MCF 10A (cell line): ENCODE results near the gene RERE. TPM values are rescaled to one million over a fixed set of nuclear protein-coding genes. Genes with fewer than 3 reads are reported as not detected.

Experiments
- BruUV-seq: library from RNA; stranded (reverse); fragments of 400-500 nt; replicated peaks from 2 replicates; lab custom pipeline; 2021; lab: Mats Ljungman, UMichigan
- CTCF ChIA-PET: fragments of 300-600 bp; sonication (Branson Sonifier 250); formaldehyde crosslinking; extraction: SDS; loops from one replicate; lab custom pipeline; 2021; ENCODE audit warnings: antibody characterized with exemption, inconsistent platforms; lab: Yijun Ruan, JAX
- POLR2A ChIA-PET: fragments of 300-600, 350-650 bp; sonication (Branson Sonifier 250); formaldehyde crosslinking; extraction: SDS; loops from one replicate; lab custom pipeline; 2020; ENCODE audit warnings: antibody characterized with exemption, inconsistent platforms; lab: Yijun Ruan, JAX
- DNase-seq: peaks from one replicate; pipeline ENCODE4 v3.0.0-alpha.2; 2018; ENCODE audit not compliant: unreplicated experiment
- H3K27ac Mint-ChIP-seq: one replicate; pipeline ENCODE4 v1.8.0; 2022; ENCODE audit warnings: mild to moderate bottlenecking, low read depth, mixed read lengths; ENCODE audit not compliant: unreplicated experiment
- H3K27me3 Mint-ChIP-seq: one replicate; pipeline ENCODE4 v1.8.0; 2022; ENCODE audit warnings: mixed read lengths; ENCODE audit not compliant: insufficient read depth, unreplicated experiment
- H3K36me3 Mint-ChIP-seq: one replicate; pipeline ENCODE4 v1.8.0; 2022; ENCODE audit warnings: mild to moderate bottlenecking, moderate library complexity, mixed read lengths; ENCODE audit not compliant: insufficient read depth, unreplicated experiment
- H3K4me1 Mint-ChIP-seq: one replicate; pipeline ENCODE4 v1.8.0; 2022; ENCODE audit warnings: mixed read lengths; ENCODE audit not compliant: insufficient read depth, unreplicated experiment
- H3K4me3 Mint-ChIP-seq: one replicate; pipeline ENCODE4 v1.8.0; 2022; ENCODE audit warnings: mild to moderate bottlenecking, moderate library complexity, mixed read lengths; ENCODE audit not compliant: unreplicated experiment
- H3K9me3 Mint-ChIP-seq: one replicate; pipeline ENCODE4 v1.8.0; 2022; ENCODE audit warnings: mixed read lengths; ENCODE audit not compliant: unreplicated experiment
- intact Hi-C: fragments of 100-400 bp; cut with micrococcal nuclease; formaldehyde crosslinking; loops from 2 replicates; pipeline ENCODE4 v1.14.1; 2022
- total RNA-seq: library from RNA; stranded (reverse); gene quantifications from 2 replicates; pipeline ENCODE4 v1.2.3, GENCODE V29; 2022
- TF ChIP-seq, protein P1 (sequence below): fragments of 200-600 bp; IDR thresholded peaks from one replicate; pipeline ENCODE4 v1.8.0; 2022; ENCODE audit warnings: antibody characterized with exemption, mild to moderate bottlenecking; ENCODE audit not compliant: unreplicated experiment

RERE gene
- total RNA-seq, 1 experiment from 2014 or later, result 48.4 TPM

- no peak for DNase-seq
- Mint-ChIP-seq H3K4me1 (peaks cover 6% of the 10 kb centered on the region), H3K36me3 (peaks cover 6% of the 10 kb centered on the region), H3K4me3 (no peak overlapping the region), H3K9me3 (no peaks in the 10 kb centered on the region), H3K27me3 (no peaks in the 10 kb centered on the region), H3K27ac (no peak overlapping the region)
- TF ChIP-seq, protein P1, sequence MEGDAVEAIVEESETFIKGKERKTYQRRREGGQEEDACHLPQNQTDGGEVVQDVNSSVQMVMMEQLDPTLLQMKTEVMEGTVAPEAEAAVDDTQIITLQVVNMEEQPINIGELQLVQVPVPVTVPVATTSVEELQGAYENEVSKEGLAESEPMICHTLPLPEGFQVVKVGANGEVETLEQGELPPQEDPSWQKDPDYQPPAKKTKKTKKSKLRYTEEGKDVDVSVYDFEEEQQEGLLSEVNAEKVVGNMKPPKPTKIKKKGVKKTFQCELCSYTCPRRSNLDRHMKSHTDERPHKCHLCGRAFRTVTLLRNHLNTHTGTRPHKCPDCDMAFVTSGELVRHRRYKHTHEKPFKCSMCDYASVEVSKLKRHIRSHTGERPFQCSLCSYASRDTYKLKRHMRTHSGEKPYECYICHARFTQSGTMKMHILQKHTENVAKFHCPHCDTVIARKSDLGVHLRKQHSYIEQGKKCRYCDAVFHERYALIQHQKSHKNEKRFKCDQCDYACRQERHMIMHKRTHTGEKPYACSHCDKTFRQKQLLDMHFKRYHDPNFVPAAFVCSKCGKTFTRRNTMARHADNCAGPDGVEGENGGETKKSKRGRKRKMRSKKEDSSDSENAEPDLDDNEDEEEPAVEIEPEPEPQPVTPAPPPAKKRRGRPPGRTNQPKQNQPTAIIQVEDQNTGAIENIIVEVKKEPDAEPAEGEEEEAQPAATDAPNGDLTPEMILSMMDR, result no peak
- ChIA-PET CTCF (interaction anchor here (0.6 to 5.6 kb wide), 19 partner anchors 8 to 287 kb away, joined by 3 to 77 read pairs (median 5); no protein-coding TSS in a partner anchor), POLR2A (interaction anchor here (0.5 to 2.6 kb wide), 9 partner anchors 8 to 287 kb away, joined by 3 to 17 read pairs (median 4); no protein-coding TSS in a partner anchor)
- intact Hi-C loops, result no loop called here
- BruUV-seq, result no TSS peak
Observed at GRCh38 chr1:8562222-8562621, 255.2 kb downstream of the RERE start.

- no TSS peak for BruUV-seq
- POLR2A ChIA-PET, result interaction anchor here (0.6 to 2.6 kb wide), 13 partner anchors 10 to 867 kb away, joined by 3 to 17 read pairs (median 4); no protein-coding TSS in a partner anchor
- Mint-ChIP-seq H3K27me3 (no peaks in the 10 kb centered on the region), H3K4me1 (peaks cover 6% of the 10 kb centered on the region), H3K9me3 (no peaks in the 10 kb centered on the region), H3K27ac (no peak overlapping the region), H3K36me3 (no peaks in the 10 kb centered on the region), H3K4me3 (no peak overlapping the region)
- intact Hi-C loops, result loop anchor here (1.0 kb wide), 4 partner anchors 110 to 288 kb away; no protein-coding TSS in a partner anchor
- peak; percentile 69 for DNase-seq
- CTCF ChIA-PET, result interaction anchor here (0.6 to 5.6 kb wide), 34 partner anchors 9 to 316 kb away, joined by 3 to 77 read pairs (median 4); no protein-coding TSS in a partner anchor
- TF ChIP-seq, protein P1, result peak; percentile 84
Observed at GRCh38 chr1:8560611-8561544, 256.6 kb downstream of the RERE start.

GRCh38 chr1:8560035-8560434 is 257.4 kb downstream of the RERE start:
- Mint-ChIP-seq H3K4me3 (no peak overlapping the region), H3K27ac (no peak overlapping the region), H3K4me1 (peaks cover 6% of the 10 kb centered on the region), H3K27me3 (no peaks in the 10 kb centered on the region), H3K9me3 (no peaks in the 10 kb centered on the region), H3K36me3 (no peaks in the 10 kb centered on the region)
- POLR2A ChIA-PET, result interaction anchor here (0.6 to 2.6 kb wide), 4 partner anchors 19 to 143 kb away, joined by 3 to 17 read pairs (median 4); no protein-coding TSS in a partner anchor
- CTCF ChIA-PET, result interaction anchor here (0.6 to 5.6 kb wide), 9 partner anchors 10 to 299 kb away, joined by 3 to 77 read pairs (median 6); no protein-coding TSS in a partner anchor
- TF ChIP-seq, protein P1, result no peak
- intact Hi-C loops, result no loop called here
- BruUV-seq, result no TSS peak
- no peak for DNase-seq

DNA sequence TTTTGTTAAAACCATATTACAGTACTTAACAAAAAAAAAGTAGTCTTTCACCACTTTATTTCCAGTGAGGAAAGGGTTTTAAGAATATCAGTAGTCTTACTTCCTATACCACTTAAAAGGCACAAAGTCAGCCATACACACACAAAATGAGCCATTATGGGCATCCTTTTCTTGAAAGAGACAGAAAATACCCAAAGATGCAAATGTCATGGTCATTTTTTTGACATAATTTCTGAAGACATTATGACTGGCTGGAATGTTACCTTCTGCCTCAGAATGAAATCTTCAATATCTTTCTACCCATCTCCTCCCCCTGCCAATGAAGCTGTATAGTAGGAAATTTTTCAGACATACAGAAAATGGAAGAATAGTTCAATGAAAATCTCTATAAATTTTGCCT is 261.9 kb downstream of the RERE start:
- Mint-ChIP-seq H3K4me1 (no peaks in the 10 kb centered on the region), H3K9me3 (no peaks in the 10 kb centered on the region), H3K27ac (peak overlapping the region; percentile 61), H3K27me3 (no peaks in the 10 kb centered on the region), H3K4me3 (no peak overlapping the region), H3K36me3 (peaks cover 15% of the 10 kb centered on the region)
- CTCF ChIA-PET, result interaction anchor here (0.7 to 2.6 kb wide), 3 partner anchors 9 to 171 kb away, joined by 3 to 8 read pairs (median 5); no protein-coding TSS in a partner anchor
- no TSS peak for BruUV-seq
- no peak for DNase-seq
- intact Hi-C loops, result no loop called here
- TF ChIP-seq, protein P1, result no peak
- POLR2A ChIA-PET, result interaction anchor here (0.8 to 4.6 kb wide), 11 partner anchors 9 to 178 kb away, joined by 3 to 15 read pairs (median 5); no protein-coding TSS in a partner anchor
